ENCODE data around the gene ST6GALNAC2. TPM values are rescaled to one million over a fixed set of nuclear protein-coding genes. Genes with fewer than 3 reads are reported as not detected.

Gene ST6GALNAC2
- polyA plus RNA-seq, 6 donors from 2014 or later: 0.22 to 1.0 (median 0.48) TPM; not detected in 1

GRCh38 chr17:76593384-76593826, 7.7 kb upstream of the ST6GALNAC2 start:
- Mint-ChIP-seq H3K36me3 (peaks cover 4% of the 10 kb centered on the region in 2 donors), H3K4me1 (peaks cover 0 to under 1% (median 0%) of the 10 kb centered on the region in 3 donors), H3K27ac (no peak overlapping the region), H3K9me3 (peaks cover 0 to 3% (median 0%) of the 10 kb centered on the region in 7 donors), H3K27me3 (peaks cover 27 to 38% (median 30%) of the 10 kb centered on the region in 3 donors), H3K4me3 (no peak overlapping the region)
- no peak for ATAC-seq (ENCODE audit: low read depth in 2 of 2)
- no peak for DNase-seq

- Mint-ChIP-seq H3K4me3 (peak overlapping the region in 4 of 8 donors; percentile 15 to 65 (median 50)), H3K27ac (peak overlapping the region in 1 of 6 donors; percentile 73), H3K27me3 (peaks cover 27 to 50% (median 38%) of the 10 kb centered on the region in 3 donors), H3K36me3 (peaks cover 0 to 10% of the 10 kb centered on the region in 2 donors), H3K9me3 (peaks cover 0 to 3% (median 0%) of the 10 kb centered on the region in 7 donors), H3K4me1 (peaks cover 12 to 17% (median 15%) of the 10 kb centered on the region in 3 donors)
- ATAC-seq (ENCODE audit: low read depth in 2 of 2) (no peak), DNase-seq (no peak)
These were observed 2.5 kb upstream of the ST6GALNAC2 start for GRCh38 chr17:76588182-76588581.

- H3K4me1 Mint-ChIP-seq: peaks cover 12 to 17% (median 15%) of the 10 kb centered on the region in 3 donors
- no peak overlapping the region for H3K27ac Mint-ChIP-seq
- peaks cover 0 to 10% of the 10 kb centered on the region in 2 donors for H3K36me3 Mint-ChIP-seq
- DNase-seq (no peak), ATAC-seq (ENCODE audit: low read depth in 2 of 2) (no peak)
- peaks cover 0 to 3% (median 0%) of the 10 kb centered on the region in 7 donors for H3K9me3 Mint-ChIP-seq
- peaks cover 24 to 55% (median 35%) of the 10 kb centered on the region in 3 donors for H3K27me3 Mint-ChIP-seq
- peak overlapping the region in 7 of 8 donors; percentile 11 to 86 (median 71) for H3K4me3 Mint-ChIP-seq
These were observed 1.3 kb upstream of the ST6GALNAC2 start for GRCh38 chr17:76586741-76587487.

- peak; percentile 23 for DNase-seq
- Mint-ChIP-seq H3K27me3 (peaks cover 24 to 55% (median 35%) of the 10 kb centered on the region in 3 donors), H3K9me3 (peaks cover 0 to 3% (median 0%) of the 10 kb centered on the region in 7 donors), H3K4me3 (peak overlapping the region; percentile 81 to 93 (median 84)), H3K36me3 (peaks cover 0 to 10% of the 10 kb centered on the region in 2 donors), H3K4me1 (peaks cover 12 to 17% (median 15%) of the 10 kb centered on the region in 3 donors), H3K27ac (peak overlapping the region in 1 of 6 donors; percentile 71)
- ATAC-seq (ENCODE audit: low read depth in 2 of 2): peak; percentile 18 to 22
These were observed 519 bp downstream of the ST6GALNAC2 start for GRCh38 chr17:76585033-76585648.

GRCh38 chr17:76584427-76585032, 1.1 kb downstream of the ST6GALNAC2 start:
- peaks cover 0 to 3% (median 0%) of the 10 kb centered on the region in 7 donors for H3K9me3 Mint-ChIP-seq
- no peak for ATAC-seq (ENCODE audit: low read depth in 2 of 2)
- peak overlapping the region in 1 of 6 donors; percentile 71 for H3K27ac Mint-ChIP-seq
- peaks cover 0 to 10% of the 10 kb centered on the region in 2 donors for H3K36me3 Mint-ChIP-seq
- peaks cover 12 to 17% (median 15%) of the 10 kb centered on the region in 3 donors for H3K4me1 Mint-ChIP-seq
- no peak for DNase-seq
- peak overlapping the region; percentile 81 to 93 (median 84) for H3K4me3 Mint-ChIP-seq
- H3K27me3 Mint-ChIP-seq: peaks cover 20 to 50% (median 30%) of the 10 kb centered on the region in 3 donors

- peak overlapping the region in 1 of 8 donors; percentile 29 for H3K4me3 Mint-ChIP-seq
- no peaks in the 10 kb centered on the region for H3K9me3 Mint-ChIP-seq
- no peaks in the 10 kb centered on the region for H3K36me3 Mint-ChIP-seq
These were observed 3.0 kb downstream of the ST6GALNAC2 start for GRCh38 chr17:76582660-76583059.

GRCh38 chr17:76581515-76581914, 4.1 kb downstream of the ST6GALNAC2 start:
- Mint-ChIP-seq H3K4me1 (peaks cover 3 to 8% (median 5%) of the 10 kb centered on the region in 3 donors), H3K27me3 (peaks cover 0 to 22% (median 0%) of the 10 kb centered on the region in 3 donors), H3K4me3 (no peak overlapping the region), H3K27ac (peak overlapping the region in 1 of 6 donors; percentile 37), H3K36me3 (no peaks in the 10 kb centered on the region), H3K9me3 (no peaks in the 10 kb centered on the region)
- ATAC-seq (ENCODE audit: low read depth in 2 of 2): no peak
- no peak for DNase-seq

More at GRCh38 chr17:76582660-76583059, 3.0 kb downstream of the ST6GALNAC2 start:
- no peak for DNase-seq
- Mint-ChIP-seq H3K27me3 (peaks cover 7 to 33% (median 11%) of the 10 kb centered on the region in 3 donors), H3K4me1 (peaks cover 11 to 15% (median 12%) of the 10 kb centered on the region in 3 donors), H3K27ac (no peak overlapping the region)
- ATAC-seq (ENCODE audit: low read depth in 2 of 2): no peak

GRCh38 chr17:76579281-76579680, 6.4 kb downstream of the ST6GALNAC2 start:
- ATAC-seq (ENCODE audit: low read depth in 2 of 2) (no peak), DNase-seq (no peak)
- Mint-ChIP-seq H3K27ac (no peak overlapping the region), H3K27me3 (peaks cover 0 to 8% (median 0%) of the 10 kb centered on the region in 3 donors), H3K36me3 (no peaks in the 10 kb centered on the region), H3K4me1 (no peaks in the 10 kb centered on the region), H3K4me3 (no peak overlapping the region), H3K9me3 (no peaks in the 10 kb centered on the region)

GRCh38 chr17:76578376-76578775, 7.3 kb downstream of the ST6GALNAC2 start:
- no peak for ATAC-seq (ENCODE audit: low read depth in 2 of 2)
- no peaks in the 10 kb centered on the region for H3K4me1 Mint-ChIP-seq
- DNase-seq: no peak
- H3K9me3 Mint-ChIP-seq: no peaks in the 10 kb centered on the region
- H3K36me3 Mint-ChIP-seq: no peaks in the 10 kb centered on the region
- H3K4me3 Mint-ChIP-seq: no peak overlapping the region
- peaks cover 0 to 5% (median 0%) of the 10 kb centered on the region in 3 donors for H3K27me3 Mint-ChIP-seq
- no peak overlapping the region for H3K27ac Mint-ChIP-seq

GRCh38 chr17:76577876-76578275, 7.8 kb downstream of the ST6GALNAC2 start:
- H3K9me3 Mint-ChIP-seq: no peaks in the 10 kb centered on the region
- ATAC-seq (ENCODE audit: low read depth in 2 of 2) (no peak), DNase-seq (no peak)
- peak overlapping the region in 1 of 8 donors; percentile 9 for H3K4me3 Mint-ChIP-seq
- H3K4me1 Mint-ChIP-seq: no peaks in the 10 kb centered on the region
- peaks cover 0 to 5% (median 0%) of the 10 kb centered on the region in 3 donors for H3K27me3 Mint-ChIP-seq
- H3K36me3 Mint-ChIP-seq: no peaks in the 10 kb centered on the region
- H3K27ac Mint-ChIP-seq: no peak overlapping the region

GRCh38 chr17:76576189-76576588, 9.5 kb downstream of the ST6GALNAC2 start:
- Mint-ChIP-seq H3K36me3 (no peaks in the 10 kb centered on the region), H3K4me3 (no peak overlapping the region), H3K9me3 (no peaks in the 10 kb centered on the region), H3K27me3 (no peaks in the 10 kb centered on the region), H3K27ac (no peak overlapping the region), H3K4me1 (no peaks in the 10 kb centered on the region)
- ATAC-seq (ENCODE audit: low read depth in 2 of 2) (no peak), DNase-seq (no peak)

- DNase-seq (no peak), ATAC-seq (ENCODE audit: low read depth in 2 of 2) (no peak)
- Mint-ChIP-seq H3K4me1 (no peaks in the 10 kb centered on the region), H3K36me3 (no peaks in the 10 kb centered on the region), H3K4me3 (no peak overlapping the region), H3K27ac (no peak overlapping the region), H3K27me3 (no peaks in the 10 kb centered on the region), H3K9me3 (no peaks in the 10 kb centered on the region)
These were observed 10.1 kb downstream of the ST6GALNAC2 start for GRCh38 chr17:76575570-76575969.

- Mint-ChIP-seq H3K4me3 (no peak overlapping the region), H3K27me3 (no peaks in the 10 kb centered on the region), H3K36me3 (no peaks in the 10 kb centered on the region), H3K9me3 (no peaks in the 10 kb centered on the region), H3K4me1 (peaks cover 0 to 5% (median under 1%) of the 10 kb centered on the region in 3 donors), H3K27ac (no peak overlapping the region)
- no peak for DNase-seq
- no peak for ATAC-seq (ENCODE audit: low read depth in 2 of 2)
These were observed 11.5 kb downstream of the ST6GALNAC2 start for GRCh38 chr17:76574166-76574565.

Measured in naive B cell (primary cell).